COLO668 (cell line): Measurements from ENCODE around the gene CREM.

ENCODE experiments used
- DNase-seq: peaks from one replicate; lab custom pipeline; 2025; ENCODE audit not compliant: unreplicated experiment; lab: John Stamatoyannopoulos, UW

The CREM gene

DNA sequence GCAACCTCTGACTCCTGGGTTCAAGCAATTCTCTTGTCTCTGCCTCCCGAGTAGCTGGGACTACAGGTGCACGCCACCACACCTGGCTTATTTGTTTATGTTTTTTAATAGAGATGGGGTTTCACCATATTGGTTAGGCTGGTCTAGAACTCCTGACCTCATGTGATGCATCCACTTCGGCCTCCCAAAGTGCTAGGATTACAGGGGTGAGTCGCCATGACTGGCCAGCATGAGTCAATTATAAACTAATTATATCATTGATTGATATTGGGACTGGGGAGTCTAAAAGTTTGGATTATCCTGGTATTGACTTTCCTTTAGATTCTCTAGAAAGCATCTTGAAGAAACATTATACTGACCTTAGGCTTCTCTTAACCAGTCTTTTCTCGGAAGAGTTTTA, 135.8 kb downstream of the CREM start:
- no peak for DNase-seq
